Endodermal cell (in vitro differentiated cells): ENCODE measurements around the gene ANP32A. TPM values are rescaled to one million over a fixed set of nuclear protein-coding genes. Genes with fewer than 3 reads are reported as not detected.

Source experiments
- DNase-seq: peaks from one replicate; pipeline ENCODE4 v3.0.0-alpha.2; 2017
- H3K27ac ChIP-seq: 2 replicates; pipeline ENCODE4 v1.5.1; 2013; ENCODE audit warnings: mild to moderate bottlenecking, low read depth, low read length, moderate library complexity
- H3K27me3 ChIP-seq: 2 replicates; pipeline ENCODE4 v1.6.1; 2013; ENCODE audit warnings: mild to moderate bottlenecking, low read length, moderate library complexity; ENCODE audit not compliant: insufficient read depth, control insufficient read depth, poor library complexity, severe bottlenecking
- H3K36me3 ChIP-seq: 2 replicates; pipeline ENCODE4 v1.7.0; 2013; ENCODE audit warnings: mild to moderate bottlenecking, low read length, moderate library complexity; ENCODE audit not compliant: control insufficient read depth, insufficient read depth
- H3K4me1 ChIP-seq: one replicate; pipeline ENCODE4 v1.7.0; 2013; ENCODE audit warnings: low read length; ENCODE audit not compliant: control insufficient read depth, insufficient read depth
- H3K4me3 ChIP-seq: 2 replicates; pipeline ENCODE4 v1.5.1; 2013; ENCODE audit warnings: mild to moderate bottlenecking, low read length, moderate library complexity
- H3K9ac ChIP-seq: 2 replicates; pipeline ENCODE4 v1.6.1; 2013; ENCODE audit warnings: mild to moderate bottlenecking, low read length, moderate library complexity; ENCODE audit not compliant: poor library complexity, severe bottlenecking; ENCODE audit errors: extremely low read depth
- H3K9me3 ChIP-seq: 2 replicates; pipeline ENCODE4 v1.6.1; 2013; ENCODE audit warnings: mild to moderate bottlenecking, low read length, moderate library complexity; ENCODE audit not compliant: control insufficient read depth
- H3K27ac Mint-ChIP-seq: 2 replicates; pipeline ENCODE4 v1.8.0; 2020; ENCODE audit warnings: mixed read lengths
- H3K27me3 Mint-ChIP-seq: 2 replicates; pipeline ENCODE4 v1.8.0; 2021; ENCODE audit warnings: mild to moderate bottlenecking, mixed read lengths; ENCODE audit not compliant: insufficient read depth
- H3K36me3 Mint-ChIP-seq: 2 replicates; pipeline ENCODE4 v1.8.0; 2020; ENCODE audit warnings: low read depth, mixed read lengths
- H3K4me1 Mint-ChIP-seq: 2 replicates; pipeline ENCODE4 v1.8.0; 2020; ENCODE audit warnings: mixed read lengths
- H3K4me3 Mint-ChIP-seq: 2 replicates; pipeline ENCODE4 v1.8.0; 2020; ENCODE audit warnings: mild to moderate bottlenecking, moderate library complexity, mixed read lengths
- H3K9me3 Mint-ChIP-seq: 2 replicates; pipeline ENCODE4 v1.8.0; 2020; ENCODE audit warnings: mild to moderate bottlenecking, mixed read lengths
- CTCF ChIP-seq: fragments of 200-600 bp; sonication (generic); conservative IDR thresholded peaks from 2 replicates; pipeline ENCODE4 v1.5.0; 2021; ENCODE audit warnings: antibody characterized with exemption, mild to moderate bottlenecking
- WGBS, 2 experiments: methylation state at CpG; one replicate each; pipeline versions ENCODE4 v1.1.5 to v1.1.7; 2013; ENCODE audit warnings: missing lambda C conversion rate in 2 of 2, mixed read lengths in 1 of 2; ENCODE audit not compliant: insufficient coverage in 1 of 2, insufficient read length in 1 of 2; 5-methylcytosine and 5-hydroxymethylcytosine counted together
- total RNA-seq, 2 donors: library from RNA; stranded (reverse); fragmentation: NEBNext Ultra II Directional in 1 of 2; extraction: Animal tissue kit (Norgen Biotek cat#: 25700) in 1 of 2; gene quantifications; 2 replicates in 1 of 2; 3 replicates in 1 of 2; pipeline ENCODE4 v1.2.1, GENCODE V29; 2021

Gene ANP32A
- total RNA-seq, 2 donors from 2014 or later = 346 to 385 TPM

GRCh38 chr15:68842958-68843357 is 22.3 kb upstream of the ANP32A start:
- Mint-ChIP-seq H3K36me3 (no peaks in the 10 kb centered on the region), H3K4me3 (no peak overlapping the region), H3K27me3 (peaks cover 51% of the 10 kb centered on the region), H3K27ac (no peak overlapping the region), H3K9me3 (no peaks in the 10 kb centered on the region), H3K4me1 (no peaks in the 10 kb centered on the region)
- WGBS, 2 experiments = 67 to 100% methylated on average over 1 of the region's 1 CpG
- Histone ChIP-seq H3K27me3 (peaks cover 53% of the 10 kb centered on the region), H3K9me3 (no peaks in the 10 kb centered on the region), H3K4me3 (no peak overlapping the region), H3K36me3 (no peaks in the 10 kb centered on the region), H3K27ac (no peak overlapping the region), H3K9ac (no peak overlapping the region), H3K4me1 (no peaks in the 10 kb centered on the region)
- DNase-seq = no peak
- no peak for TF ChIP-seq CTCF

DNA sequence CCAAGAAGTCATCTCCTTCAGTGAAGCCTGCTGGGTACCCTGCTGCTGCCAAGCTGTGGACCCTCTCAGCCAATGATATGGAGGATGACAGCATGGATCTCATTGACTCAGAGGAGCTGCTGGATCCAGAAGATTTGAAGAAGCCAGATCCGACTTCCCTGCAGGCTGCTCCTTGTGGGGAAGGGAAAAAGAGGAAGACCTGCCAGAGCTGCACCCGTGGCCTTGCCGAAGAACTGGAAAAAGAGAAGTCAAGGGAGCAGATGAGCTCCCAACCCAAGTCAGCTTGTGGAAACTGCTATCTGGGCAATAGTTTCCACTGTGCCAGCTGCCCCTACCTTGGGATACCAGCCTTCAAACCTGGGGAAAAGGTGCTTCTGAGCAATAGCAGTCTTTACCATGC is 13.7 kb upstream of the ANP32A start:
- peaks cover 20% of the 10 kb centered on the region for H3K9me3 ChIP-seq
- no peak overlapping the region for H3K27ac ChIP-seq
- Mint-ChIP-seq H3K9me3 (peaks cover 23% of the 10 kb centered on the region), H3K27ac (no peak overlapping the region), H3K27me3 (peaks cover 28% of the 10 kb centered on the region), H3K4me3 (no peak overlapping the region), H3K4me1 (no peaks in the 10 kb centered on the region), H3K36me3 (no peaks in the 10 kb centered on the region)
- H3K4me1 ChIP-seq = no peaks in the 10 kb centered on the region
- no peak for TF ChIP-seq CTCF
- H3K27me3 ChIP-seq = peaks cover 1% of the 10 kb centered on the region
- no peak for DNase-seq
- H3K36me3 ChIP-seq = no peaks in the 10 kb centered on the region
- H3K4me3 ChIP-seq = no peak overlapping the region
- 90 to 92% methylated on average over 3 of the region's 3 CpGs for WGBS, 2 experiments
- no peak overlapping the region for H3K9ac ChIP-seq

DNA sequence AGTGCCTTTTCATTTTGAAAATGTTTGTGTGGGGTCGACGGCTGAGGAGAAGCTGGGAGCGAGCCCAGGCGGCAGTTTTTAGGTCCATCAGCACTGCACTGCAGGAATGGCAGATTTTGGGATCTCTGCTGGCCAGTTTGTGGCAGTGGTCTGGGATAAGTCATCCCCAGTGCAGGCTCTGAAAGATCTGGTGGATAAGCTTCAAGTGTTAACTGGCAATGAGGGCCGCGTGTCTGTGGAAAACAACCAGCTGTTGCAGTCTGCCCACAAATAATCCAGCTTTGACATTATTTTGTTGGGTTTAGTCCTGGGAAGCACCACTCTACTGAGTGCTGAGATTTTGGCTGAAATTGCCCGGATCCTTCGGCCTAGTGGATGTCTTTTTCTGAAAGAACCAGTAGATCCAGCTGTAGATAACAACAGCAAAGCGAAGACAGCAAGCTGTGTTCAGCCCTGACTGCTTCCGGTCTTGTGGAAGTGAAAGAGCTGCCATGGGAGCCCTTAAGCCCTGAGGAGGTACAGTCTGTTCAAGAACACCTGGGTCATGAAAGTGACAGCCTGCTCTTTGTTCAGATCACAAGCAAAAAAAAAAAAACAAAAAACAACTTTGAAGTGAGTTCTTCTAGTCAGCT is 13.1 kb upstream of the ANP32A start:
- Mint-ChIP-seq H3K9me3 (peaks cover 23% of the 10 kb centered on the region), H3K4me3 (no peak overlapping the region), H3K27me3 (peaks cover 22% of the 10 kb centered on the region), H3K4me1 (no peaks in the 10 kb centered on the region), H3K36me3 (no peaks in the 10 kb centered on the region), H3K27ac (no peak overlapping the region)
- Histone ChIP-seq H3K4me1 (no peaks in the 10 kb centered on the region), H3K4me3 (no peak overlapping the region), H3K27me3 (no peaks in the 10 kb centered on the region), H3K27ac (no peak overlapping the region), H3K9me3 (peaks cover 20% of the 10 kb centered on the region), H3K36me3 (no peaks in the 10 kb centered on the region), H3K9ac (no peak overlapping the region)
- no peak for DNase-seq
- TF ChIP-seq CTCF = no peak
- WGBS, 2 experiments = 93 to 95% methylated on average over 10 of the region's 10 CpGs
